Mammary epithelial cell (primary cell): Measurements from ENCODE around the gene GID4.

ENCODE experiments used
- EZH2 ChIP-seq: IDR thresholded peaks from 2 replicates; pipeline ENCODE4 v1.6.1; 2012; ENCODE audit warnings: low read length, inconsistent platforms, borderline replicate concordance
- TF ChIP-seq, protein P1 (sequence below), 2 donors: IDR thresholded peaks in 1 of 2; conservative IDR thresholded peaks in 1 of 2; 2 replicates each; pipeline ENCODE4 v1.5.1; 2011 to 2012; ENCODE audit warnings: inconsistent platforms in 2 of 2, low read length in 2 of 2, mild to moderate bottlenecking in 2 of 2, control low read depth in 1 of 2, low read depth in 1 of 2; ENCODE audit not compliant: insufficient read depth in 1 of 2; ENCODE audit errors: extremely low read depth in 1 of 2

- TF ChIP-seq, protein P1, sequence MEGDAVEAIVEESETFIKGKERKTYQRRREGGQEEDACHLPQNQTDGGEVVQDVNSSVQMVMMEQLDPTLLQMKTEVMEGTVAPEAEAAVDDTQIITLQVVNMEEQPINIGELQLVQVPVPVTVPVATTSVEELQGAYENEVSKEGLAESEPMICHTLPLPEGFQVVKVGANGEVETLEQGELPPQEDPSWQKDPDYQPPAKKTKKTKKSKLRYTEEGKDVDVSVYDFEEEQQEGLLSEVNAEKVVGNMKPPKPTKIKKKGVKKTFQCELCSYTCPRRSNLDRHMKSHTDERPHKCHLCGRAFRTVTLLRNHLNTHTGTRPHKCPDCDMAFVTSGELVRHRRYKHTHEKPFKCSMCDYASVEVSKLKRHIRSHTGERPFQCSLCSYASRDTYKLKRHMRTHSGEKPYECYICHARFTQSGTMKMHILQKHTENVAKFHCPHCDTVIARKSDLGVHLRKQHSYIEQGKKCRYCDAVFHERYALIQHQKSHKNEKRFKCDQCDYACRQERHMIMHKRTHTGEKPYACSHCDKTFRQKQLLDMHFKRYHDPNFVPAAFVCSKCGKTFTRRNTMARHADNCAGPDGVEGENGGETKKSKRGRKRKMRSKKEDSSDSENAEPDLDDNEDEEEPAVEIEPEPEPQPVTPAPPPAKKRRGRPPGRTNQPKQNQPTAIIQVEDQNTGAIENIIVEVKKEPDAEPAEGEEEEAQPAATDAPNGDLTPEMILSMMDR (conservative IDR thresholded peaks at IDR 0.05 in 1 of 2, IDR thresholded peaks at IDR 0.05 in 1 of 2; ENCODE audit: extremely low read depth in 1 of 2, insufficient read depth in 1 of 2, low read depth in 1 of 2, low read length in 2 of 2) = no peak
- no peak for TF ChIP-seq EZH2
Observed at GRCh38 chr17:18106211-18106610, 67.0 kb downstream of the GID4 start.
